HG03060 (cell line): ENCODE results near the gene CDKN2B.
"Not testable (repeated sequence)": the region's sequence is repeated elsewhere in the genome, so short reads cannot be mapped to it uniquely, and the experiment has no call there.

Experiments used
- ATAC-seq: cut with Tn5 transposase; IDR thresholded peaks from one replicate; pipeline ENCODE4 v1.9.1; 2021; ENCODE audit warnings: low read depth, moderate number of reproducible peaks; ENCODE audit not compliant: unreplicated experiment

CDKN2B gene

DNA sequence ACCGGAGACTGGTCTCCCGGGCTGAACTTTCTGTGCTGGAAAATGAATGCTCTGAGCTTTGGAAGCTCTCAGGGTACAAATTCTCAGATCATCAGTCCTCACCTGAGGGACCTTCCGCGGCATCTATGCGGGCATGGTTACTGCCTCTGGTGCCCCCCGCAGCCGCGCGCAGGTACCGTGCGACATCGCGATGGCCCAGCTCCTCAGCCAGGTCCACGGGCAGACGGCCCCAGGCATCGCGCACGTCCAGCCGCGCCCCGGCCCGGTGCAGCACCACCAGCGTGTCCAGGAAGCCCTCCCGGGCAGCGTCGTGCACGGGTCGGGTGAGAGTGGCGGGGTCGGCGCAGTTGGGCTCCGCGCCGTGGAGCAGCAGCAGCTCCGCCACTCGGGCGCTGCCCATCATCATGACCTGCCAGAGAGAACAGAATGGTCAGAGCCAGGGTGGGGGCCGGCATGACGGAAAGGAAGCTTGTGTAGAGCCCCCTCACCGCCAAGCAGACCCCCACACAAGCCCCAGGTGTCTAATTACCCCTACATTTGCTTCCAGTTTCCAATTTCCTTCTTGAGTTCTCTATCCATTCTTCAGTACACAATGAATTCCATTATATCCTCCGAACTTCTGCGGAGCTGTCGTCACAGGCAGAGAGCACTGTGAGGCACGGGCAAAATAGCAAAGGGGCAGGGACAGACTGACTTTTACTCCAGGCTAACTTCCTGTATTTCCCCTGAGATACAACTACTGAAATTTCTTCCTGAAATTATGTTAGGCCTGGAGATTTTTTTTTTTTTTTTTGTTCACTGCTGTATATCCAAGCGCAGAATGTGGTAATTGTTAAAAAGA lies 38.1 kb downstream of the CDKN2B start:
- ATAC-seq = no peak

DNA sequence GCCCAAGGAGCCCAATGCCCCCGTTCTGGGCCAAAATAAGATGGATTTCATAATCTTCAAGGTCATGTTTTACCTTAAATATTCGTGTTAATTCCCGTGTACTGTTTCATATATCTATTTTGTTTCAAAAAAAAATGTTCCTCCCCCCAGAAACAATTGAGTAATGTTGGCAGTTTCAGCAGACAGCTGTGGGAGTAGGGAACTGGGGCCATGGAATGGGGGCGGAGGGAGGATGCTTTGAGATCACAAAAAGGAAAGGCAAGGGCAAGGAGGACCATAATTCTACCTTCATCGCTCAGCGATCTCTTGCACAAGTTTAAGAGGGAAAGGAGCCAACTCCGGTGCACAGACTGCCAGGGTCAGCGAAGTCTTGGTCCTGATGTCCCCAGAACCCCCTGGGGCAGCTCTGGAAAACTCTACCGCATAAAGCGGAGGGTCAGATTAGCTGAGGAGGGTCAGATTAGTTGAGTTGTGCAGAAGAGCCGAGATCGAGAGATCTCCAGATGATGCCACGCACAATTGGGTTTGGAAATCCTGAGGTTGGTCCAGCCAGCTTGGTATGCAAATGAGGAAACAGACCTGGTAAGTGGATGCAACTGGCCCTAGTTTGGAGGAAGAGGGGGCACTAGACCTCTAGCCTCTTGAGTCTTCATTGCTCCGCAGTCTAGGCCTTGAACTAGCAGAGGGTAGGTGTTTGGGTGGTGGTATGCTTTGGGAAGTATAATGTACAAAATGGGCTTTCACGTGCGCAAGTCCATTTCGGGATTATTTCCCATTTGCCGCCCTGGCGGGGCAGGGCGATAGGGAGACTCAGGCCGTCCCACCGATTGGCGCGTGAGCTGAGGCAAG lies 38.9 kb downstream of the CDKN2B start:
- no peak for ATAC-seq

DNA sequence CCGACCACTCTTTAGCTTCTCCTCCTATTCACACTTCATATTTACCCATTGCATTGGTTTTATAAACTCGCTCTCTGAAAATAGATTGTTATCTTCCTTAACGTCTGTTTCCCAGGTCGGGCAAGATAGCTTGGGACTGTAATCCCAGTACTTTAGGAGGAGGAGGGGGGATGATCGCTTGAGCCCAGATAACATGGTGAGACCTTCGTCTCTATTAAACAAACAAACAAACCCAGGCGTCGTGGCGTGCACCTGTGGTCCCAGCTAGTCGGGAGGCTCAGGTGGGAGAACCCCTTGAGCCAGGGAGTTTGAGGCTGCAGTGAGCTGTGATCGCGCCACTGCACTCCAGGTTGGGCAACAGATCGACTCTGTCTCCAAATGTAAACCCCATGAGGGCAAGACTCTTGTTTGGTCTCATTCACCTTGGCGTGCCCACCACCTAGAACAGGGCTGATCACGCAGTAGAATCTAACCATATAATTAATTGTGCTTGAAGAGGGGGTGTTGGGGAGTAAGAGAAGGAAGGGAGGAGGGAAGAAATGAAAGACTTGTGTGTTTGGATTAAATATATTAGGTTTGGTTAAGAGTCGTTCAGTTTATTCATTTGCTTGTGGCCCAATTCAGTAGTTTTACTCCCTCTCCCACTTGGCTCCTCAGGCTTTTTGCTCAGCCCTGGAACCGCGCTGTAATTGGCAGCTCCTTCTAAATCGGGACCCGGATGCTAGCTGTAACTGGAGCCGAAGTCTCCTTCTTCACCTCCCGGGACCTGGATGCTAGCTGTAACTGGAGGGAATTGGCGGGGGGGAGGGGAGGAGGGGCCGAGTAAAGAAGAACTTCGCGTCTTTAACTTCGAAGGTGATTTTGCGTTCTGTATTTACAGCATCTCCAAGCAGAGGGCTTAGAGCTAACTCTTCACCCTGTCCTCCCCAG lies 39.8 kb downstream of the CDKN2B start:
- no peak for ATAC-seq

DNA sequence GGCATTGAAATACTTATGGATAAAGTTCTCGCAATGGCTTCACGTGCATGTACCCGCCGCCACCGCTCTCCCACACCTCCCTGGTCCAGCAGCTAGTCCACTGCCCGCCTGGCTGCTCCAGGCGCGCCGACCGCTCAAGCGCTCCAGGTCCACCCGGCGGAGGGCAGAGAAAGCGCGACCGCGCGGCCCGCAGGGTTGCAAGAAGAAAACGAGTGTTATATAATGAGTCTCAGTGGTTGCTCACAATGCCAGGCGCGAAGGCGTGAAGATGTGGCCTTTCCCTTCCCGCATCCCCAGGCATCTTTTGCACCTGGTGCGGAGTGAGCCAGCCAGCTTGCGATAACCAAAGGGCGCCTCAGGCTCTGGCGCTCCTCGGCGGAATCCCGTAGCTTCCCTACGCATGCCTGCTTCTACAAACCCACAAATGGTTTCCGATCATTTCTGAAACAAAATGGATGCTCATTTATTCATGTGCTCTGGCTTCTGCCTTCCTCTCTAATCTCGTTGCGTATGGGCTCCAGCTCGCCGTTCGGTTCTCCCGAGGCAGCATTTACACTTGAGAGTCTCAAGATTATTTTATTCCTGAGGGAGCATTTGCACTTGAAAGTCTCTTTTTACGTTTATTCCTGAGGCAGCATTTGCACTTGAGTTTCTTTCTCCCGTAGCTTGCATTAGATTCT lies 40.6 kb downstream of the CDKN2B start:
- no peak for ATAC-seq

DNA sequence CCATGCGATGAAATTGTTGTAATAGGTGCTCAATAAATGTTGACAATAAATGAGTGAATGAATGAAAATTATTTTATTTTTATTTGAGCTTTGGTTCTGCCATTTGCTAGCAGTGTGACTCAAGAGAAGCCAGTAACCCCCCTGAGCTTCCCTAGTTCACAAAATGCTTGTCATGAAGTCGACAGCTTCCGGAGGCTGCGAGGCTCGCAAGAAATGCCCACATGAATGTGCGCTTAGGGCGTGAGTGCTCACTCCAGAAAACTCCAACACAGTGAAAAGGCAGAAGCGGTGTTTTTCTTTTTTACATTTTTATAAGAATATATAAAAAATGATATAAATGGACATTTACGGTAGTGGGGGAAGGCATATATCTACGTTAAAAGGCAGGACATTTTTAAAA lies 41.4 kb downstream of the CDKN2B start:
- no peak for ATAC-seq

DNA sequence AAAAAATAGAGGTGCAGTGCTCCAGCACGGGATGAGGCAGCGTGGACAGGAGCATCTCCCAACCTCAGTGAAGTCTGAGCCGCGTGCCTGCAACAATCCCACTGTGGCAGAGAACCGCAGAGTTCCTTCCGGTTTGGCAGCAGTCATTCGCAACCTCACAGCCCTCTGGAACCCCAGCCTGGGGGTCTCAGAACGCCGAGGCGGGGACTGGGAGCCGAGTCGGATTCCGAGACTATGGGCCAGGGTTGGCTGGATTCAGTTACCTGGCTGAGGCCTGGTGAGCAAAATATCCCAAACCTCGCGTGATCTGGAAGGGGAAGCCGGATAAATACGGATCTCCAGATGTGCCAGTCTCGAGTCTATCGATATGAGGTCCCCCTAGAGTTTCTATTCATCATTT lies 41.9 kb downstream of the CDKN2B start:
- no peak for ATAC-seq

DNA sequence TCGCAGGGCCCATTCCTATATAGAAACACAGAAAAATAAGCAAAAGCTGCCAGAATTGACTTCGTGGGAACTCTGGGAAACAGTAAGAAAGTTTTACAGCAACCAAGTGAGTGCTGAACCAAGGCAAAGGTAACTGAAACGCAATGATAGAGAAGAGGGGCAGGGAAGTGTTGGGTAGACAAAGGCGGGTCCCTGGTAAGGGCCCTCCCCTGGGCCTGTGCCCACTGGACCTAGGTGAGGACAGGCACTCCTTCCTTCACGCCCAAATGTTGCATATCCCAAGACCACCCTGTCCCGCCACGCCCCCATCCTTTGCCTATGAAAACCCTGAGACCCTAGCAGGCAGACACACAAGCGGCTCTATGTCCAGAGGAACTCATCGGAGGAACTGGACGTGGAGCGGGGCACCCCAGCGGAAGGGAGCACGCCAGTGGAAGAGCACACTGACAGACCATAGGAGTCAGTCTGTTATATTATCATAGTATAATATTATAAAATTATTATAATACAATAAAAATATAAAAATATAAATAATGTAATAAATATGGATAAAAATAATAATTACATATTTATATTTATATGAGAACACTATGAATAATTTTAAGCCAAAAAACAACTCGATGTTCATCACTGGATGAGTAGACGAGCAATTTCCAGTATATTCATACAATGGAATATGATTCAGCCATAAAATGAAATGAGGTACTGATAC lies 42.8 kb downstream of the CDKN2B start:
- ATAC-seq = no peak

DNA sequence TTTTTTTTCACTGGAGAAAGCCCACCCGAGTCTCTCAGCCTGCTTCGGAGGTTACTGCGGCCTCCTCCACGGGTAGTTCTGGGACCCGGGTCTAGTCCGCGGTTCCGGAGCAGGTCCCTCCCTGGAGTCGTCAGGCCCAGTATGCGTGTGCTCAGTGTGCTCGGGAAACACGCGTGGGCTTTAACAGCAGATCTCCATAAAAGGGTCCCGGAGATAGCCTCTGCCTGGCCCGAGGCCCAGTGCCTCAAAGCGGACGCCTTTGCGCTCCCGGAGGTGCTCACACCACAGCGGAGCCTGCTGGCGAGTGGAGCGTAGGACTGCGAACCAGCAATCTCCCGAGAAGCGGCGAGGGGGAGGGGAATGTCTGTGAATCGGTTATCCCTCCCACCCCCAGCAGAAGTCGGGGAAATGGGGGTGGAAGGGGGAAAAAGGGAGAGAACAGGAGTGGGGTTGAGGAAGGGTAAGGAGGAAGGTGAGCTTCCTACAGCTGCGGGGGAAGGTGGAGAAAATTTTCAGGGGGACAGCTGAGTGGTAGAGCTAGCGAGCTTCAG lies 43.6 kb downstream of the CDKN2B start:
- ATAC-seq = peak; percentile 50

DNA sequence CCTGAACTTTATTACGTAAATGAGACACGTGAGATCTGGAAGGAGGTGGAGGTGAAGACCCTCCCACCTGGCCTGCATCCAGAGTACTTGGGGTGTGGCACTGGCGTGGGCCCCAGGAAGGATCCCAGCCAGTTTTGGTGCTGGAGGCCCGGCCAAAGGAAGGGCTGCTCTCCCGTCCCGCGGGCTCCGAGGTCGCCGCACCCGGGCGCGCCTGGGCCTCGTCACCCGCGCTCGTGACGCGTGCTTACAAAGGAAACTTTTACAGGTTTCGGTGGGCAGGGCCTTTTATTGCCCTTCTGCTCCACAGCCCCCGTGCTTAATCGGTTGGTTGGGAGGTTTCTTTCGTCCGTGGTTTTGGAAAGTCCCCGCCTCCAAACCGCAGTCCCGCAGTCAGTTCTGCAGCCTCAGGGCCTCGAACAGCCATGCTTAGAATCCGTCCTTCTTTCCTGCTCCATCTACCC lies 44.1 kb downstream of the CDKN2B start:
- ATAC-seq = peak; percentile 24

DNA sequence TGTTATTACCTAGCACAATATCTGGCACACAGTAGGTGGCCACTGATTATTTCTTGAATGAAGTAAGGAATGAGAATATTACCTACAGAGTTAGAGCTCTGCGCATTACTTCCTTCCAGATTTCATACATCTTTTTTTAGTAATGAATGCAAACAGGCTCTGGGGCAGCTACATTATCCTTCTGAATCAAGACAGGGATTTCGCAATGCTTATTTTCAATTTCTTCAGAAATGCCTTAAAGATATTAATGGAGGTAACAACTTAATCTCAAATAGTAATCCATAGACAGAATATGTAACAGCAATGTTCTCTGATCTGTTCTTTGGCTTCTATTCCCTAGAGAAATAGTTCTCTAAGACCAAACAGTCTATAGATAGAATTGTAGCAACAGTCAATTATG lies 47.5 kb downstream of the CDKN2B start:
- no peak for ATAC-seq

DNA sequence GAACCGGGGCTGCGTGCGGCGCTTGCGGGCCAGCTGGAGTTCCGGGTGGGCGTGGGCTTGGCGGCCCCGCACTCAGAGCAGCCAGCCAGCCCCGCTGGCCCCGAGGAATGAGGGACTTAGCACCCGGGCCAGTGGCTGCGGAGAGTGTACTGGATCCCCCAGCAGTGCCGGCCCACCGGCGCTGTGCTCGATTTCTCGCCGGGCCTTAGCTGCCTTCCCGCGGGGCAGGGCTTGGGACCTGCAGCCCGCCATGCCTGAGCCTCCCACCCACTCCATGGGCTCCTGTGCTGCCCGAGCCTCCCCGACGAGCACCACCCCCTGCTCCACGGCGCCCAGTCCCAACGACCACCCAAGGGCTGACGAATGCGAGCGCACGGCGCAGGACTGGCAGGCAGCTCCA lies 49.8 kb downstream of the CDKN2B start:
- not testable (repeated sequence) for ATAC-seq

DNA sequence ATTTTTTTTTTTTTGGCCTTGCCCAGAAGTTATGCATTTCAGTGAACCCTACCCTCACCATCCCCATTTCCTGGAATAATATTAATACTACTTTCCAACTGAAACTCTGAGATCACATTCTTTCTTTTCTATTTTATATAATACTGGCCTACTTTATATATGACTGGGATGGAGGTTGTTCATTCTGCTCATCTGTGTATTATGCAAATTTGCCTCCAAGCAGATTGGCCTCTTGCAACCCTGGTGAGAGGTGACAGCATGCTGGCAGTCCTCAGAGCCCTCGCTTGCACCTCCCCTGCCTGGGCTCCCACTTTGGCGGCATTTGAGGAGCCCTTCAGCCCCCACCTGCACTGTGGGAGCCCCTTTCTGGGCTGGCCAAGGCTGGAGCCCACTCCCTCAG lies 50.3 kb downstream of the CDKN2B start:
- no peak for ATAC-seq
